H1 (cell line): ENCODE measurements around the gene CH25H. TPM values are rescaled to one million over a fixed set of nuclear protein-coding genes. Genes with fewer than 3 reads are reported as not detected.

Experiments used
- CTCF ChIA-PET: fragments of 300-600 bp; sonication (Branson Sonifier 250); formaldehyde crosslinking; loops from one replicate; lab custom pipeline; 2021; ENCODE audit not compliant: partially characterized antibody; lab: Charles Lee
- POLR2A ChIA-PET: fragments of 300-600 bp; sonication (Branson Sonifier 250); formaldehyde crosslinking; loops from one replicate; lab custom pipeline; 2021; ENCODE audit warnings: inconsistent platforms; ENCODE audit not compliant: partially characterized antibody; lab: Charles Lee
- DNase-seq, 2 experiments: peaks; one replicate each; pipeline versions ENCODE4 v3.0.0 to v3.0.0-alpha.2; 2010 to 2022; ENCODE audit warnings: low spot score in 2 of 2, low read depth in 1 of 2, mixed read lengths in 1 of 2
- FAIRE-seq: peaks from 2 replicates; lab custom pipeline; 2011; peaks lifted over from hg19 to GRCh38; lab: Jason Lieb, UNC
- H2AFZ ChIP-seq: 2 replicates; pipeline ENCODE4 v1.8.1; 2012; ENCODE audit warnings: low read length, inconsistent platforms
- H2AK5ac ChIP-seq: 2 replicates; pipeline ENCODE4 v1.6.1; 2013; ENCODE audit warnings: low read depth, low read length
- H2BK120ac ChIP-seq: replicated peaks from 2 replicates; pipeline ENCODE3; 2013; ENCODE audit warnings: low read depth, low read length, inconsistent platforms
- H2BK12ac ChIP-seq: 2 replicates; pipeline ENCODE4 v1.6.1; 2013; ENCODE audit warnings: low read depth, low read length
- H2BK15ac ChIP-seq: 2 replicates; pipeline ENCODE4 v1.6.1; 2013; ENCODE audit warnings: low read length
- H2BK20ac ChIP-seq: 2 replicates; pipeline ENCODE4 v1.6.1; 2013; ENCODE audit warnings: low read length
- H2BK5ac ChIP-seq: 2 replicates; pipeline ENCODE4 v1.6.1; 2013; ENCODE audit warnings: low read depth, low read length
- H3K14ac ChIP-seq: 2 replicates; pipeline ENCODE4 v1.6.1; 2013; ENCODE audit warnings: inconsistent platforms; ENCODE audit not compliant: insufficient read length
- H3K18ac ChIP-seq: 2 replicates; pipeline ENCODE4 v1.6.1; 2013; ENCODE audit warnings: low read length; ENCODE audit errors: extremely low read depth
- H3K23ac ChIP-seq: 2 replicates; pipeline ENCODE4 v1.6.1; 2013; ENCODE audit warnings: inconsistent platforms; ENCODE audit not compliant: insufficient read length
- H3K23me2 ChIP-seq: 2 replicates; pipeline ENCODE4 v1.6.1; 2013; ENCODE audit warnings: low read depth, low read length
- H3K27ac ChIP-seq: 2 replicates; pipeline ENCODE4 v1.6.1; 2011; ENCODE audit warnings: low read depth, low read length, inconsistent platforms
- H3K27me3 ChIP-seq, 4 experiments: replicated peaks in 1 of 4; 1 replicate in 1 of 4; 2 replicates in 3 of 4; pipeline versions ENCODE4 v1.6.1 to v1.8.1; 2011 to 2013; ENCODE audit warnings: low read length in 3 of 4, mild to moderate bottlenecking in 3 of 4, inconsistent platforms in 2 of 4, mixed read lengths in 2 of 4, moderate library complexity in 1 of 4; ENCODE audit not compliant: control insufficient read depth in 3 of 4, insufficient read depth in 3 of 4; ENCODE audit errors: extremely low read depth in 1 of 4
- H3K36me3 ChIP-seq, 4 experiments: 2 replicates each; pipeline versions ENCODE4 v1.6.1 to v1.8.1; 2011 to 2013; ENCODE audit warnings: mild to moderate bottlenecking in 4 of 4, low read length in 3 of 4, moderate library complexity in 2 of 4, control low read depth in 1 of 4, inconsistent platforms in 1 of 4; ENCODE audit not compliant: insufficient read depth in 4 of 4, control insufficient read depth in 2 of 4
- H3K4ac ChIP-seq: replicated peaks from 2 replicates; pipeline ENCODE3; 2013; ENCODE audit warnings: low read length, low read depth, mixed read lengths, inconsistent platforms; ENCODE audit not compliant: insufficient read length
- H3K4me1 ChIP-seq, 4 experiments: replicated peaks in 1 of 4; 1 replicate in 1 of 4; 2 replicates in 3 of 4; pipeline versions ENCODE4 v1.6.1 to v1.8.1; 2011 to 2013; ENCODE audit warnings: low read length in 3 of 4, inconsistent platforms in 2 of 4, mixed read lengths in 1 of 4; ENCODE audit not compliant: insufficient read depth in 4 of 4, control insufficient read depth in 3 of 4
- H3K4me2 ChIP-seq, 2 experiments: 2 replicates each; pipeline versions ENCODE4 v1.6.1 to v1.8.1; 2011 to 2013; ENCODE audit warnings: low read depth in 2 of 2, low read length in 2 of 2, control low read depth in 1 of 2, inconsistent platforms in 1 of 2, mild to moderate bottlenecking in 1 of 2; ENCODE audit not compliant: insufficient read depth in 1 of 2
- H3K4me3 ChIP-seq, 4 experiments: fragments of 200-600, 300-600 bp in 1 of 4; sonication (generic), shearing (Covaris generic), sonication (Bioruptor Twin) in 1 of 4; 2 replicates each; pipeline versions ENCODE4 v1.5.1 to v1.8.1; 2011 to 2016; ENCODE audit warnings: low read length in 4 of 4, low read depth in 3 of 4, control low read depth in 2 of 4, inconsistent platforms in 2 of 4, mild to moderate bottlenecking in 2 of 4, mixed read lengths in 1 of 4, moderate library complexity in 1 of 4; ENCODE audit not compliant: insufficient read depth in 2 of 4; ENCODE audit errors: extremely low read depth in 1 of 4
- H3K56ac ChIP-seq: replicated peaks from 2 replicates; pipeline ENCODE3; 2013; ENCODE audit warnings: low read depth, mild to moderate bottlenecking, mixed read lengths, low read length, inconsistent platforms; ENCODE audit not compliant: insufficient read length
- H3K79me1 ChIP-seq: 2 replicates; pipeline ENCODE4 v1.6.1; 2013; ENCODE audit warnings: low read depth, low read length, control low read depth
- H3K79me2 ChIP-seq, 2 experiments: 2 replicates each; pipeline versions ENCODE4 v1.6.1 to v1.8.1; 2012 to 2013; ENCODE audit warnings: low read length in 2 of 2, mild to moderate bottlenecking in 2 of 2, inconsistent platforms in 1 of 2; ENCODE audit not compliant: insufficient read depth in 2 of 2, control insufficient read depth in 1 of 2
- H3K9ac ChIP-seq, 4 experiments: replicated peaks in 1 of 4; 1 replicate in 1 of 4; 2 replicates in 3 of 4; pipeline versions ENCODE4 v1.6.1 to v1.8.1; 2011 to 2013; ENCODE audit warnings: low read depth in 3 of 4, low read length in 3 of 4, control low read depth in 2 of 4, mild to moderate bottlenecking in 2 of 4, moderate library complexity in 2 of 4, inconsistent platforms in 1 of 4; ENCODE audit errors: extremely low read depth in 1 of 4
- H3K9me3 ChIP-seq, 2 experiments: 2 replicates each; pipeline versions ENCODE4 v1.6.1 to v1.8.1; 2012 to 2013; ENCODE audit warnings: mild to moderate bottlenecking in 2 of 2, moderate library complexity in 2 of 2, control low read depth in 1 of 2, inconsistent platforms in 1 of 2, low read depth in 1 of 2, low read length in 1 of 2, mixed read lengths in 1 of 2; ENCODE audit not compliant: insufficient read depth in 2 of 2
- H4K20me1 ChIP-seq, 2 experiments: replicated peaks in 1 of 2; 2 replicates each; pipeline versions ENCODE3 to v1.8.1; 2011 to 2013; ENCODE audit warnings: inconsistent platforms in 2 of 2, low read length in 2 of 2, mild to moderate bottlenecking in 1 of 2; ENCODE audit not compliant: insufficient read depth in 2 of 2, control insufficient read depth in 1 of 2
- H4K5ac ChIP-seq: 2 replicates; pipeline ENCODE4 v1.6.1; 2013; ENCODE audit warnings: low read length, low read depth, mixed read lengths, inconsistent platforms; ENCODE audit not compliant: insufficient read length
- H4K8ac ChIP-seq: 2 replicates; pipeline ENCODE4 v1.8.0; 2013; ENCODE audit warnings: mild to moderate bottlenecking, moderate library complexity, low read length, inconsistent platforms; ENCODE audit not compliant: insufficient read depth; ENCODE audit errors: extremely low read depth
- H4K91ac ChIP-seq: replicated peaks from 2 replicates; pipeline ENCODE3; 2013; ENCODE audit warnings: low read length, mixed read lengths, inconsistent platforms; ENCODE audit not compliant: insufficient read length
- CBX8 ChIP-seq: fragments of 300-800, 300-1000 bp; sonication (generic); IDR thresholded peaks from 2 replicates; pipeline ENCODE4 v1.7.1; 2016; ENCODE audit warnings: low read depth, low read length, borderline replicate concordance
- CTBP2 ChIP-seq: IDR thresholded peaks from 2 replicates; pipeline ENCODE4 v1.7.0; 2011; ENCODE audit warnings: borderline replicate concordance, mild to moderate bottlenecking, moderate library complexity, mixed read lengths, low read length; ENCODE audit not compliant: insufficient read depth, insufficient read length
- EZH2 ChIP-seq: fragments of 200-600 bp; sonication (generic); IDR thresholded peaks from 2 replicates; pipeline ENCODE4 v1.7.1; 2012; ENCODE audit warnings: low read depth, mild to moderate bottlenecking, moderate library complexity, low read length, inconsistent platforms; ENCODE audit not compliant: severe bottlenecking
- GTF2F1 ChIP-seq: IDR thresholded peaks from 2 replicates; pipeline ENCODE4 v1.6.1; 2012; ENCODE audit warnings: low read depth, low read length, improper control_type of control experiment, borderline replicate concordance
- JUN ChIP-seq: IDR thresholded peaks from 2 replicates; pipeline ENCODE4 v1.6.1; 2011; ENCODE audit warnings: low read depth, mild to moderate bottlenecking, improper control_type of control experiment, low read length
- KDM1A ChIP-seq: fragments of 200-600, 300-600 bp; sonication (generic); IDR thresholded peaks from 2 replicates; pipeline ENCODE4 v1.7.1; 2016; ENCODE audit warnings: mild to moderate bottlenecking, low read length, borderline replicate concordance
- MAFK ChIP-seq: IDR thresholded peaks from 2 replicates; pipeline ENCODE4 v1.6.1; 2012; ENCODE audit warnings: low read depth, mild to moderate bottlenecking, improper control_type of control experiment, low read length
- RBBP5 ChIP-seq: IDR thresholded peaks from 2 replicates; pipeline ENCODE4 v1.7.1; 2012; ENCODE audit warnings: low read depth, mild to moderate bottlenecking, inconsistent platforms, low read length, moderate library complexity, borderline replicate concordance
- SIN3A ChIP-seq, 2 experiments: IDR thresholded peaks in 1 of 2; conservative IDR thresholded peaks in 1 of 2; 2 replicates each; pipeline ENCODE4 v1.6.1; 2011 to 2012; ENCODE audit warnings: low read length in 2 of 2, improper control_type of control experiment in 1 of 2, low read depth in 1 of 2, mild to moderate bottlenecking in 1 of 2
- SIRT6 ChIP-seq: IDR thresholded peaks from one replicate; pipeline ENCODE4 v1.7.1; 2012; ENCODE audit warnings: low read length, inconsistent platforms
- SP2 ChIP-seq: IDR thresholded peaks from 2 replicates; pipeline ENCODE4 v1.6.1; 2012; ENCODE audit warnings: mild to moderate bottlenecking, low read length, inconsistent platforms
- SRF ChIP-seq: IDR thresholded peaks from 2 replicates; pipeline ENCODE4 v1.6.1; 2011; ENCODE audit warnings: mild to moderate bottlenecking, low read depth, low read length, moderate library complexity
- TEAD4 ChIP-seq: IDR thresholded peaks from 2 replicates; pipeline ENCODE4 v1.6.1; 2012; ENCODE audit warnings: low read depth, low read length, inconsistent platforms, mixed read lengths
- YY1 ChIP-seq: IDR thresholded peaks from 2 replicates; pipeline ENCODE4 v1.6.1; 2011; ENCODE audit warnings: low read depth, mild to moderate bottlenecking, low read length
- polyA plus RNA-seq, 7 experiments: library from polyadenylated mRNA; depleted of rRNA in 3 of 7; stranded (reverse) in 5 of 7; unstranded in 2 of 7; fragments of >200 nt in 5 of 7; fragments of 200-250 nt in 2 of 7; gene quantifications; 1 replicate in 5 of 7; 2 replicates in 1 of 7; 4 replicates in 1 of 7; pipeline versions ENCODE4 v1.2.1 to v1.2.3, GENCODE V29; 2011 to 2013; ENCODE audit warnings: missing spikeins in 2 of 7, mixed read lengths in 2 of 7
- total RNA-seq: library from RNA; stranded (reverse); fragmentation: NEBNext Ultra II Directional; extraction: Animal tissue kit (Norgen Biotek cat#: 25700); gene quantifications from 2 replicates; pipeline ENCODE4 v1.2.1, GENCODE V29; 2021
- TF ChIP-seq, protein P1 (sequence below): IDR thresholded peaks from 2 replicates; pipeline ENCODE4 v1.6.1; 2012; ENCODE audit warnings: inconsistent platforms

CH25H gene
- total and polyA plus RNA-seq, 2 of the 8 experiments (the other 6 are each of a cell fraction or from before 2014, with no cell fraction given) = 0.56 to 1.3 TPM

- CTCF ChIA-PET = interaction anchor here (0.6 kb wide), 1 partner anchor 352 kb away, joined by 4 read pairs; no protein-coding TSS in a partner anchor
- FAIRE-seq (no peak), DNase-seq (no peak)
- Histone ChIP-seq H3K4ac (no peak overlapping the region), H2AFZ (no peak overlapping the region), H3K36me3 (no peaks in the 10 kb centered on the region), H4K5ac (no peak overlapping the region), H4K8ac (no peak overlapping the region), H2BK12ac (no peak overlapping the region), H3K9me3 (no peaks in the 10 kb centered on the region), H4K20me1 (no peaks in the 10 kb centered on the region), H2AK5ac (no peak overlapping the region), H2BK5ac (no peak overlapping the region), H3K18ac (no peak overlapping the region), H3K27ac (no peak overlapping the region), H3K27me3 (no peaks in the 10 kb centered on the region), H3K4me2 (no peak overlapping the region), H2BK20ac (no peak overlapping the region), H3K23ac (no peak overlapping the region), H3K9ac (no peak overlapping the region), H3K23me2 (no peaks in the 10 kb centered on the region), H3K79me2 (no peaks in the 10 kb centered on the region), H2BK15ac (no peak overlapping the region), H3K79me1 (no peaks in the 10 kb centered on the region), H4K91ac (no peak overlapping the region), H3K14ac (no peak overlapping the region), H3K4me3 (no peak overlapping the region), H3K4me1 (no peaks in the 10 kb centered on the region), H3K56ac (no peak overlapping the region), H2BK120ac (no peak overlapping the region)
- POLR2A ChIA-PET = no interaction called here
- no peak for TF ChIP-seq SIN3A (conservative IDR thresholded peaks at IDR 0.05 in 1 of 2, IDR thresholded peaks at IDR 0.05 in 1 of 2; ENCODE audit: low read depth in 1 of 2, low read length in 2 of 2)
- TF ChIP-seq SRF = no peak
- no peak for TF ChIP-seq GTF2F1
- TF ChIP-seq SIRT6 = no peak
- TF ChIP-seq MAFK = no peak
- no peak for TF ChIP-seq TEAD4
- TF ChIP-seq RBBP5 = no peak
- TF ChIP-seq, protein P1, sequence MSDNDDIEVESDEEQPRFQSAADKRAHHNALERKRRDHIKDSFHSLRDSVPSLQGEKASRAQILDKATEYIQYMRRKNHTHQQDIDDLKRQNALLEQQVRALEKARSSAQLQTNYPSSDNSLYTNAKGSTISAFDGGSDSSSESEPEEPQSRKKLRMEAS = no peak
- no peak for TF ChIP-seq CTBP2
- no peak for TF ChIP-seq KDM1A
- TF ChIP-seq JUN = no peak
- no peak for TF ChIP-seq SP2
- no peak for TF ChIP-seq CBX8
- TF ChIP-seq EZH2 = no peak
- no peak for TF ChIP-seq YY1
These were observed 44.5 kb downstream of the CH25H start for GRCh38 chr10:89162596-89162995.
